SHP77 (cell line): Measurements from ENCODE around the gene TARS1.
A peak's percentile ranks its signal among the peaks of the same experiment; 100 is the strongest.

Experiments
- DNase-seq, 2 experiments: peaks; one replicate each; lab custom pipeline; 2025; lab: John Stamatoyannopoulos, UW

Gene TARS1

GRCh38 chr5:33440482-33441240 lies at the start of gene TARS1:
TARS1 (plus strand) TSS chr5:33440965; CDS start chr5:33441087, 122 bp downstream.
- peak; percentile 100 for DNase-seq

- DNase-seq = no peak
These were observed 42.3 kb upstream of the TARS1 start for GRCh38 chr5:33398501-33398900.

GRCh38 chr5:33400675-33401074 lies 40.1 kb upstream of the TARS1 start:
- DNase-seq = no peak

GRCh38 chr5:33401482-33402390 lies 39.0 kb upstream of the TARS1 start:
- no peak for DNase-seq

- DNase-seq = no peak
These were observed 37.6 kb upstream of the TARS1 start for GRCh38 chr5:33403187-33403586.

GRCh38 chr5:33408816-33409215 lies 31.9 kb upstream of the TARS1 start:
- DNase-seq = no peak

- no peak for DNase-seq
These were observed 31.2 kb upstream of the TARS1 start for GRCh38 chr5:33409435-33410170.

- no peak for DNase-seq
These were observed 30.5 kb upstream of the TARS1 start for GRCh38 chr5:33410221-33410620.

- DNase-seq = no peak
These were observed 29.3 kb upstream of the TARS1 start for GRCh38 chr5:33411498-33411897.

- no peak for DNase-seq
These were observed 24.9 kb upstream of the TARS1 start for GRCh38 chr5:33415811-33416354.

- DNase-seq = no peak
These were observed 23.1 kb upstream of the TARS1 start for GRCh38 chr5:33417632-33418031.

GRCh38 chr5:33420946-33421345 lies 19.8 kb upstream of the TARS1 start:
- no peak for DNase-seq

GRCh38 chr5:33422191-33422590 lies 18.6 kb upstream of the TARS1 start:
- DNase-seq = no peak

GRCh38 chr5:33423018-33423630 lies 17.6 kb upstream of the TARS1 start:
- peak; percentile 28 to 35 for DNase-seq

- DNase-seq = no peak
These were observed 15.5 kb upstream of the TARS1 start for GRCh38 chr5:33425314-33425713.

GRCh38 chr5:33430983-33431382 lies 9.8 kb upstream of the TARS1 start:
- DNase-seq = no peak

GRCh38 chr5:33432656-33433055 lies 8.1 kb upstream of the TARS1 start:
- no peak for DNase-seq

- DNase-seq = no peak
These were observed 7.2 kb upstream of the TARS1 start for GRCh38 chr5:33433303-33434240.

GRCh38 chr5:33435893-33436490 lies 4.8 kb upstream of the TARS1 start:
- DNase-seq = peak; percentile 84 to 87

GRCh38 chr5:33438996-33439395 lies 1.8 kb upstream of the TARS1 start:
- DNase-seq = no peak
